ENCODE measurements around the gene GPC5. TPM values are rescaled to one million over a fixed set of nuclear protein-coding genes. Genes with fewer than 3 reads are reported as not detected.

The GPC5 gene
- polyA plus RNA-seq, 2 of the 4 experiments (the other 2 are of a cell fraction): not detected

- Histone ChIP-seq H3K4me3 (no peak overlapping the region), H3K27ac (no peak overlapping the region), H3K4me2 (no peak overlapping the region), H3K9me3 (no peaks in the 10 kb centered on the region), H3K4me1 (no peaks in the 10 kb centered on the region)
- POLR2A ChIA-PET: no interaction called here
- 46% methylated on average over 5 of the region's 5 CpGs for WGBS (ENCODE audit: missing lambda C conversion rate)
- no peak for FAIRE-seq
- no peak for TF ChIP-seq TP53 (CRISPR knock-in tag; IDR thresholded peaks at IDR 0.05)
- no peak for TF ChIP-seq RFX5 (IDR thresholded peaks at IDR 0.05)
- TF ChIP-seq ZNF302 (CRISPR knock-in tag; IDR thresholded peaks at IDR 0.05): no peak
- no peak for TF ChIP-seq EHMT2 (IDR thresholded peaks at IDR 0.05; ENCODE audit: low read depth)
- TF ChIP-seq BHLHE40 (IDR thresholded peaks at IDR 0.05; ENCODE audit: low read depth, low read length): no peak
- TF ChIP-seq, protein P1, sequence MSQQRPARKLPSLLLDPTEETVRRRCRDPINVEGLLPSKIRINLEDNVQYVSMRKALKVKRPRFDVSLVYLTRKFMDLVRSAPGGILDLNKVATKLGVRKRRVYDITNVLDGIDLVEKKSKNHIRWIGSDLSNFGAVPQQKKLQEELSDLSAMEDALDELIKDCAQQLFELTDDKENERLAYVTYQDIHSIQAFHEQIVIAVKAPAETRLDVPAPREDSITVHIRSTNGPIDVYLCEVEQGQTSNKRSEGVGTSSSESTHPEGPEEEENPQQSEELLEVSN (IDR thresholded peaks at IDR 0.05; ENCODE audit: borderline replicate concordance, low read depth): no peak
- TF ChIP-seq USF2 (IDR thresholded peaks at IDR 0.05): no peak
- TF ChIP-seq, protein P2, sequence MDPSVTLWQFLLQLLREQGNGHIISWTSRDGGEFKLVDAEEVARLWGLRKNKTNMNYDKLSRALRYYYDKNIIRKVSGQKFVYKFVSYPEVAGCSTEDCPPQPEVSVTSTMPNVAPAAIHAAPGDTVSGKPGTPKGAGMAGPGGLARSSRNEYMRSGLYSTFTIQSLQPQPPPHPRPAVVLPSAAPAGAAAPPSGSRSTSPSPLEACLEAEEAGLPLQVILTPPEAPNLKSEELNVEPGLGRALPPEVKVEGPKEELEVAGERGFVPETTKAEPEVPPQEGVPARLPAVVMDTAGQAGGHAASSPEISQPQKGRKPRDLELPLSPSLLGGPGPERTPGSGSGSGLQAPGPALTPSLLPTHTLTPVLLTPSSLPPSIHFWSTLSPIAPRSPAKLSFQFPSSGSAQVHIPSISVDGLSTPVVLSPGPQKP (IDR thresholded peaks at IDR 0.05; ENCODE audit: low read depth, low read length): no peak
- TF ChIP-seq KDM5A (IDR thresholded peaks at IDR 0.05): no peak
- no peak for TF ChIP-seq SREBF2 (IDR thresholded peaks at IDR 0.05)
- TF ChIP-seq, protein P3, sequence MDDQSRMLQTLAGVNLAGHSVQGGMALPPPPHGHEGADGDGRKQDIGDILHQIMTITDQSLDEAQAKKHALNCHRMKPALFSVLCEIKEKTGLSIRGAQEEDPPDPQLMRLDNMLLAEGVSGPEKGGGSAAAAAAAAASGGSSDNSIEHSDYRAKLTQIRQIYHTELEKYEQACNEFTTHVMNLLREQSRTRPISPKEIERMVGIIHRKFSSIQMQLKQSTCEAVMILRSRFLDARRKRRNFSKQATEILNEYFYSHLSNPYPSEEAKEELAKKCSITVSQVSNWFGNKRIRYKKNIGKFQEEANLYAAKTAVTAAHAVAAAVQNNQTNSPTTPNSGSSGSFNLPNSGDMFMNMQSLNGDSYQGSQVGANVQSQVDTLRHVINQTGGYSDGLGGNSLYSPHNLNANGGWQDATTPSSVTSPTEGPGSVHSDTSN (IDR thresholded peaks at IDR 0.05): no peak
- TF ChIP-seq SMC3 (IDR thresholded peaks at IDR 0.05): no peak
- CTCF ChIA-PET: no interaction called here
- DNase-seq (ENCODE audit: low read depth in 1 of 2, low spot score in 1 of 2): no peak
- ATAC-seq: no peak
Measured at GRCh38 chr13:92461831-92462230, 1063.4 kb downstream of the GPC5 start.

DNA sequence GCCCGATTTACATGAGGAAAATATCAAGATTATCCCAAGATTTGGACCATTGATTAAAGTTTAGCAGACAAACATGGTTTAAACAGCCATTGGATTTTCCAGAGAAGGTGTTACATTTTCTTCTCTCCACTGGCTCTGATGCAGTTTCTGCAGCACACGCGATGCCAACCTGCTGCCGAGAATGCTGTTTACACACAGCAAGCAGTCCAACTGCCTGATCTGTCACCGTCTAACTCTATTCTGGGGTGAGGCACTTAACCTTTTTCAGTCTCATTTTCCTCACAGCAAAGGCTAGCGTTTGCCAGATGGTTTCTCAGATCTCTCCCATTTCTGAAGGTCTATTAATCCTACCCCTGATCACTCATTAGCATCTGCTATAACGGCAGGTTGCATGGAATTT, 1064.7 kb downstream of the GPC5 start:
- Histone ChIP-seq H3K4me1 (no peaks in the 10 kb centered on the region), H3K4me3 (no peak overlapping the region), H3K4me2 (no peak overlapping the region), H3K27ac (no peak overlapping the region), H3K9me3 (no peaks in the 10 kb centered on the region)
- FAIRE-seq (no peak), ATAC-seq (no peak), DNase-seq (ENCODE audit: low read depth in 1 of 2, low spot score in 1 of 2) (no peak)
- TF ChIP-seq RNF2 (IDR thresholded peaks at IDR 0.05; ENCODE audit: borderline replicate concordance, low read depth): no peak
- TF ChIP-seq HOXA7 (CRISPR knock-in tag; IDR thresholded peaks at IDR 0.05): no peak
- TF ChIP-seq ESRRA (IDR thresholded peaks at IDR 0.05; ENCODE audit: borderline replicate concordance, low read length): no peak
- CTCF ChIA-PET: no interaction called here
- POLR2A ChIA-PET: no interaction called here
- WGBS (ENCODE audit: missing lambda C conversion rate): 2% methylated on average over 7 of the region's 7 CpGs

DNA sequence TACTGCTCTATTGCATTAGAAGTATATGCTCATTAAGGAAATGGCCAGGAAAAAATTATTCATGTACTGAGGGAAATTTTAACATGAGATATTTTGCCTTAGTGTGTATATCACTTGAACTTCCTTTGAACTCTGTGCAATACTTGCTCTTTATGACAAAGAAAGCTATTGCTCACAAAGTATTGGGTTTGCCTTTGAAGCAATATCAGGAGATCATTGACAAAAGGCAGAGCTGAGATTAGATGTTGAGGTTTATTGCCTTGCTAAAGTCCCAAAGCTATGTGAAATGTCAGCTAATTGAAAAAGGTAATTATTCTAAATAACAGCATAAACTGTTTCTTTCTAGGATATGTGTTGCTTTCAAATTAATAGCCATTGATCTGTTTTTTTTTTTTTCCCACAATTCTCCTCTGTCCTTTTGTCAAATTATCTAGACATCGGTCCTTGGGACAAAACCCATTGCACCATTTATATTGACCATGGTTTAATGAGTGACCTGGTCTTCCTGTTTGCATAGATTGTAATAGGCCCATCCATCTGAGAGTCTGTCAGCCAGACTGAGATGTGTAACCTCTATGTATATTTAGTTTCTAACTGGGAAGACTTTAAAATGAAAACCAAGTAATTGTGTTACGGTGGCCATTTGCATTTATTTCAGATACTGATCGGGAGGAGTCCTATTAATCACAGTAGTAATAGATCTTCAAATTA, 1075.5 kb downstream of the GPC5 start:
- TF ChIP-seq, protein P4, sequence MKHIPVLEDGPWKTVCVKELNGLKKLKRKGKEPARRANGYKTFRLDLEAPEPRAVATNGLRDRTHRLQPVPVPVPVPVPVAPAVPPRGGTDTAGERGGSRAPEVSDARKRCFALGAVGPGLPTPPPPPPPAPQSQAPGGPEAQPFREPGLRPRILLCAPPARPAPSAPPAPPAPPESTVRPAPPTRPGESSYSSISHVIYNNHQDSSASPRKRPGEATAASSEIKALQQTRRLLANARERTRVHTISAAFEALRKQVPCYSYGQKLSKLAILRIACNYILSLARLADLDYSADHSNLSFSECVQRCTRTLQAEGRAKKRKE (CRISPR knock-in tag; IDR thresholded peaks at IDR 0.05; ENCODE audit: low read depth): no peak
- no peaks in the 10 kb centered on the region for H3K4me1 ChIP-seq
- POLR2A ChIA-PET: no interaction called here
- no peak overlapping the region for H3K4me2 ChIP-seq
- 36% methylated on average over 3 of the region's 3 CpGs for WGBS (ENCODE audit: missing lambda C conversion rate)
- H3K9me3 ChIP-seq: no peaks in the 10 kb centered on the region
- no peak for FAIRE-seq
- ATAC-seq: no peak
- CTCF ChIA-PET: no interaction called here
- H3K27ac ChIP-seq: no peak overlapping the region
- no peak overlapping the region for H3K4me3 ChIP-seq
- DNase-seq (ENCODE audit: low read depth in 1 of 2, low spot score in 1 of 2): no peak

All from A549 (cell line).